HepG2 (cell line): ENCODE results near the gene IRF7. TPM values are rescaled to one million over a fixed set of nuclear protein-coding genes. Genes with fewer than 3 reads are reported as not detected.

Source experiments
- ATAC-seq: fragments of 200-7000 bp; cut with Tn5 transposase; 3 replicates; pipeline ENCODE4 v1.9.1; 2020; ENCODE audit warnings: mild to moderate bottlenecking, moderate library complexity
- BruUV-seq: library from RNA; stranded (reverse); fragments of 400-500 nt; replicated peaks from 2 replicates; lab custom pipeline; 2021; lab: Mats Ljungman, UMichigan
- CTCF ChIA-PET: fragments of 300-600 bp; formaldehyde crosslinking; extraction: SDS; loops from one replicate; lab custom pipeline; 2021; ENCODE audit warnings: low total read pairs, inconsistent platforms, low intra/inter-chr PET ratio; lab: Yijun Ruan, JAX
- POLR2A ChIA-PET: fragments of 350-600 bp; sonication (Branson Sonifier 250); formaldehyde crosslinking; loops from one replicate; lab custom pipeline; 2020; ENCODE audit warnings: antibody characterized with exemption, inconsistent platforms; lab: Yijun Ruan, JAX
- DNase-seq: peaks from one replicate; pipeline ENCODE4 v3.0.0-alpha.2; 2015; ENCODE audit warnings: low spot score
- FAIRE-seq: peaks from 3 replicates; lab custom pipeline; 2011; peaks lifted over from hg19 to GRCh38; lab: Jason Lieb, UNC
- H2AFZ ChIP-seq: one replicate; pipeline ENCODE4 v1.6.1; 2011; ENCODE audit warnings: low read length, inconsistent platforms
- H3K27ac ChIP-seq: fragments of 300-600 bp; 3 replicates; pipeline ENCODE4 v1.8.0; 2011; ENCODE audit warnings: mixed run types, mild to moderate bottlenecking, mixed read lengths, low read length, inconsistent platforms; ENCODE audit not compliant: insufficient read depth; ENCODE audit errors: extremely low read length
- H3K27me3 ChIP-seq, 2 experiments: fragments of 200-600 bp in 1 of 2; 2 replicates in 1 of 2; 3 replicates in 1 of 2; pipeline versions ENCODE4 v1.6.0 to v1.8.0; 2011; ENCODE audit warnings: low read length in 2 of 2, mild to moderate bottlenecking in 2 of 2, moderate library complexity in 2 of 2, inconsistent platforms in 1 of 2; ENCODE audit not compliant: insufficient read depth in 2 of 2, control insufficient read depth in 1 of 2
- H3K36me3 ChIP-seq, 2 experiments: fragments of 200-600 bp in 1 of 2; replicated peaks in 1 of 2; 2 replicates in 1 of 2; 3 replicates in 1 of 2; pipeline versions ENCODE4 v1.5.1 to v1.8.0; 2011; ENCODE audit warnings: low read length in 2 of 2, inconsistent platforms in 1 of 2; ENCODE audit not compliant: insufficient read depth in 2 of 2, control insufficient read depth in 1 of 2
- H3K4me1 ChIP-seq: 2 replicates; pipeline ENCODE4 v1.5.1; 2012; ENCODE audit warnings: low read length, inconsistent platforms; ENCODE audit not compliant: insufficient read depth
- H3K4me2 ChIP-seq: 2 replicates; pipeline ENCODE4 v1.6.0; 2011; ENCODE audit warnings: low read depth, low read length, inconsistent platforms
- H3K4me3 ChIP-seq, 3 experiments: fragments of 200-600 bp in 1 of 3; sonication (generic), shearing (Covaris generic) in 1 of 3; replicated peaks in 1 of 3; 2 replicates each; pipeline ENCODE4 v1.5.1; 2011 to 2016; ENCODE audit warnings: low read length in 3 of 3, inconsistent platforms in 2 of 3, low read depth in 2 of 3, mild to moderate bottlenecking in 2 of 3, control low read depth in 1 of 3, mixed read lengths in 1 of 3; ENCODE audit not compliant: insufficient read depth in 1 of 3
- H3K79me2 ChIP-seq: one replicate; pipeline ENCODE4 v1.6.1; 2011; ENCODE audit warnings: low read length, inconsistent platforms; ENCODE audit not compliant: insufficient read depth
- H3K9ac ChIP-seq: 2 replicates; pipeline ENCODE4 v1.6.0; 2011; ENCODE audit warnings: mild to moderate bottlenecking, low read depth, low read length, inconsistent platforms; ENCODE audit not compliant: insufficient read depth
- H3K9me3 ChIP-seq: 2 replicates; pipeline ENCODE4 v1.5.1; 2012; ENCODE audit warnings: mild to moderate bottlenecking, low read length
- H4K20me1 ChIP-seq: 2 replicates; pipeline ENCODE4 v1.6.0; 2011; ENCODE audit warnings: inconsistent platforms, mild to moderate bottlenecking, low read length, moderate library complexity; ENCODE audit not compliant: insufficient read depth
- AFF4 ChIP-seq: sonication (generic); formaldehyde crosslinking; IDR thresholded peaks from 2 replicates; pipeline ENCODE4 v1.4.0; 2020; ENCODE audit warnings: missing genetic modification reagents
- ARID2 ChIP-seq: sonication (generic); formaldehyde crosslinking; IDR thresholded peaks from 2 replicates; pipeline ENCODE4 v1.8.1; 2022; ENCODE audit warnings: mild to moderate bottlenecking, missing genetic modification reagents, borderline replicate concordance
- ATF5 ChIP-seq: sonication (generic); formaldehyde crosslinking; IDR thresholded peaks from 2 replicates; pipeline ENCODE4 v1.4.0; 2020; ENCODE audit warnings: mild to moderate bottlenecking, low read depth, missing genetic modification reagents
- ELF3 ChIP-seq: IDR thresholded peaks from 2 replicates; pipeline ENCODE4 v1.6.1; 2016; ENCODE audit warnings: missing genetic modification reagents, missing compliant biosample characterization
- EP300 ChIP-seq, 3 experiments: sonication (generic) in 1 of 3; formaldehyde crosslinking in 1 of 3; IDR thresholded peaks; 2 replicates each; pipeline versions ENCODE4 v1.5.1 to v1.6.1; 2011 to 2020; ENCODE audit warnings: low read depth in 2 of 3, low read length in 2 of 3, borderline replicate concordance in 1 of 3, improper control_type of control experiment in 1 of 3, mild to moderate bottlenecking in 1 of 3, missing genetic modification reagents in 1 of 3, moderate library complexity in 1 of 3
- EZH2 ChIP-seq: conservative IDR thresholded peaks from 2 replicates; pipeline ENCODE4 v1.6.1; 2012; ENCODE audit warnings: mild to moderate bottlenecking, low read depth, low read length, moderate library complexity
- LBX2 ChIP-seq: sonication (generic); formaldehyde crosslinking; IDR thresholded peaks from 2 replicates; pipeline ENCODE4 v1.5.0; 2020; ENCODE audit warnings: missing genetic modification reagents, mild to moderate bottlenecking, borderline replicate concordance
- LCORL ChIP-seq, 2 experiments: fragments of 450-650 bp in 1 of 2; sonication (generic) in 1 of 2; formaldehyde crosslinking in 1 of 2; IDR thresholded peaks; 2 replicates each; pipeline versions ENCODE4 v1.5.0 to v1.6.1; 2017 to 2020; ENCODE audit warnings: antibody characterized with exemption in 1 of 2, missing genetic modification reagents in 1 of 2
- MIER3 ChIP-seq: IDR thresholded peaks from 2 replicates; pipeline ENCODE4 v1.6.1; 2016; ENCODE audit warnings: missing compliant biosample characterization, borderline replicate concordance
- NR2F6 ChIP-seq, 2 experiments: IDR thresholded peaks; 2 replicates each; pipeline ENCODE4 v1.6.1; 2016; ENCODE audit warnings: antibody characterized with exemption in 1 of 2, mild to moderate bottlenecking in 1 of 2
- REPIN1 ChIP-seq: sonication (generic); formaldehyde crosslinking; IDR thresholded peaks from 2 replicates; pipeline ENCODE4 v1.8.0; 2022; ENCODE audit warnings: missing genetic modification reagents, low read depth, mild to moderate bottlenecking, borderline replicate concordance
- SIX4 ChIP-seq: sonication (generic); formaldehyde crosslinking; IDR thresholded peaks from 2 replicates; pipeline ENCODE4 v1.4.0; 2020; ENCODE audit warnings: missing genetic modification reagents
- ZBTB44 ChIP-seq: sonication (generic); formaldehyde crosslinking; IDR thresholded peaks from 2 replicates; pipeline ENCODE4 v1.4.0; 2020; ENCODE audit warnings: missing genetic modification reagents
- ZFP36 ChIP-seq: fragments of 150-350 bp; IDR thresholded peaks from 2 replicates; pipeline ENCODE4 v1.6.1; 2018; ENCODE audit warnings: borderline replicate concordance, low read length, low read depth; ENCODE audit not compliant: partially characterized antibody
- ZMYM3 ChIP-seq: sonication (generic); formaldehyde crosslinking; IDR thresholded peaks from 2 replicates; pipeline ENCODE4 v1.5.1; 2020; ENCODE audit warnings: mild to moderate bottlenecking, missing genetic modification reagents
- ZNF343 ChIP-seq: sonication (generic); formaldehyde crosslinking; IDR thresholded peaks from 2 replicates; pipeline ENCODE4 v1.4.0; 2020; ENCODE audit warnings: mild to moderate bottlenecking, missing genetic modification reagents
- ZNF879 ChIP-seq: sonication (generic); formaldehyde crosslinking; IDR thresholded peaks from 2 replicates; pipeline ENCODE4 v1.8.1; 2023; ENCODE audit warnings: missing genetic modification reagents
- WGBS: methylation state at CpG from one replicate; pipeline ENCODE4 v1.1.6; 2017; ENCODE audit warnings: low lambda C conversion rate; 5-methylcytosine and 5-hydroxymethylcytosine counted together
- in situ Hi-C: cut with HindIII; loops from 2 replicates; pipeline ENCODE4 v1.10.0; 2017; ENCODE audit warnings: low pct_unique_long_range_greater_than_20kb; ENCODE audit not compliant: extremely low pct_ligation_motif_present
- intact Hi-C: fragments of 100-400 bp; cut with micrococcal nuclease; formaldehyde crosslinking; loops from one replicate; pipeline ENCODE4 v1.10.0; 2022; ENCODE audit not compliant: unreplicated experiment
- polyA plus RNA-seq, 8 experiments: library from polyadenylated mRNA; depleted of rRNA in 3 of 8; stranded (reverse) in 7 of 8; unstranded in 1 of 8; fragments of >200 nt; fragmentation: Illumina TruSeq in 4 of 8; extraction: Trizol in 4 of 8; gene quantifications; 2 replicates each; pipeline versions ENCODE4 v1.2.1 to v1.2.3, GENCODE V29; 2011 to 2016; ENCODE audit warnings: low read depth in 4 of 8, missing spikeins in 1 of 8, mixed read lengths in 1 of 8; ENCODE audit not compliant: insufficient read depth in 1 of 8
- total RNA-seq, 5 experiments: library from RNA; depleted of rRNA; stranded (reverse); fragments of >200 nt; fragmentation: Illumina TruSeq; extraction: Trizol; gene quantifications; 2 replicates each; pipeline ENCODE4 v1.2.3, GENCODE V29; 2016; ENCODE audit warnings: low read depth in 1 of 5

Gene IRF7
- total and polyA plus RNA-seq, 2 of the 13 experiments (the other 11 are each of a cell fraction or from before 2014, with no cell fraction given) = not detected

- H3K27me3 ChIP-seq = no peaks in the 10 kb centered on the region
- H4K20me1 ChIP-seq = peaks cover 27% of the 10 kb centered on the region
- no peaks in the 10 kb centered on the region for H3K9me3 ChIP-seq
- H2AFZ ChIP-seq = no peak overlapping the region
- in situ Hi-C loops = no loop called here
- ATAC-seq (peak; percentile 98), FAIRE-seq (peak; percentile 96), DNase-seq (peak; percentile 96)
- peaks cover 26 to 66% of the 10 kb centered on the region in 2 experiments for H3K36me3 ChIP-seq
- H3K4me3 ChIP-seq = no peak overlapping the region
- peaks cover 54% of the 10 kb centered on the region for H3K4me1 ChIP-seq
- no peak overlapping the region for H3K9ac ChIP-seq
- peak overlapping the region; percentile 60 for H3K4me2 ChIP-seq
- ChIA-PET CTCF (no interaction called here), POLR2A (interaction anchor here (0.7 to 1.8 kb wide), 16 partner anchors 9 to 231 kb away, joined by 3 to 33 read pairs (median 4); partner anchors contain the start of genes DEAF1, PHRF1 and TMEM80)
- peaks cover 39% of the 10 kb centered on the region for H3K79me2 ChIP-seq
- 0% methylated on average over 6 of the region's 6 CpGs for WGBS
- intact Hi-C loops = loop anchor here (1.0 kb wide), 1 partner anchor 27 kb away; no protein-coding TSS in a partner anchor
- no TSS peak for BruUV-seq
- H3K27ac ChIP-seq = peak overlapping the region; percentile 70
- no peak for TF ChIP-seq ZNF879 (CRISPR knock-in tag)
- TF ChIP-seq SIX4 (CRISPR knock-in tag) = no peak; the same call in 1 of the 2 replicates
- peak in 1 of 2 experiments; percentile 53; a peak in 2 of 4 replicates for TF ChIP-seq EP300 (IDR thresholded peaks at IDR 0.05; ENCODE audit: low read depth in 2 of 2, low read length in 2 of 2)
- TF ChIP-seq EP300 (CRISPR knock-in tag; IDR thresholded peaks at IDR 0.05; ENCODE audit: borderline replicate concordance) = peak; percentile 69
- peak; percentile 49; the same call in 1 of the 2 replicates for TF ChIP-seq ZMYM3
- no peak for TF ChIP-seq ZBTB44 (CRISPR knock-in tag)
- no peak for TF ChIP-seq ATF5 (CRISPR knock-in tag)
- TF ChIP-seq ZNF343 (CRISPR knock-in tag) = no peak
- peak; percentile 69 for TF ChIP-seq ELF3 (CRISPR knock-in tag)
- no peak for TF ChIP-seq LCORL (IDR thresholded peaks at IDR 0.05)
- TF ChIP-seq LCORL (CRISPR knock-in tag; IDR thresholded peaks at IDR 0.05) = peak; percentile 88
- TF ChIP-seq NR2F6 (IDR thresholded peaks at IDR 0.05) = peak; percentile 69; the same call in 1 of the 2 replicates
- TF ChIP-seq NR2F6 (CRISPR knock-in tag; IDR thresholded peaks at IDR 0.05) = peak; percentile 89
- peak; percentile 83; the same call in 1 of the 2 replicates for TF ChIP-seq MIER3 (CRISPR knock-in tag)
- no peak for TF ChIP-seq AFF4
- peak; percentile 77 for TF ChIP-seq REPIN1 (CRISPR knock-in tag)
- no peak for TF ChIP-seq LBX2 (CRISPR knock-in tag)
- TF ChIP-seq EZH2 = no peak
- TF ChIP-seq ZFP36 = no peak
- TF ChIP-seq ARID2 (CRISPR knock-in tag) = no peak
These were observed 27.8 kb downstream of the IRF7 start for GRCh38 chr11:587978-588380.
